ENCODE data around the gene FOXO6.
A peak's percentile ranks its signal among the peaks of the same experiment; 100 is the strongest.

FOXO6 gene
- total RNA-seq = 0 to 0.96 (median 0.04) reads per million in 3 experiments

- peak; percentile 93 for DNase-seq
Observed at GRCh38 chr1:41360786-41361494, at the start of gene FOXO6. Gene FOXO6, plus strand, starts transcription at chr1:41361434.

DNA sequence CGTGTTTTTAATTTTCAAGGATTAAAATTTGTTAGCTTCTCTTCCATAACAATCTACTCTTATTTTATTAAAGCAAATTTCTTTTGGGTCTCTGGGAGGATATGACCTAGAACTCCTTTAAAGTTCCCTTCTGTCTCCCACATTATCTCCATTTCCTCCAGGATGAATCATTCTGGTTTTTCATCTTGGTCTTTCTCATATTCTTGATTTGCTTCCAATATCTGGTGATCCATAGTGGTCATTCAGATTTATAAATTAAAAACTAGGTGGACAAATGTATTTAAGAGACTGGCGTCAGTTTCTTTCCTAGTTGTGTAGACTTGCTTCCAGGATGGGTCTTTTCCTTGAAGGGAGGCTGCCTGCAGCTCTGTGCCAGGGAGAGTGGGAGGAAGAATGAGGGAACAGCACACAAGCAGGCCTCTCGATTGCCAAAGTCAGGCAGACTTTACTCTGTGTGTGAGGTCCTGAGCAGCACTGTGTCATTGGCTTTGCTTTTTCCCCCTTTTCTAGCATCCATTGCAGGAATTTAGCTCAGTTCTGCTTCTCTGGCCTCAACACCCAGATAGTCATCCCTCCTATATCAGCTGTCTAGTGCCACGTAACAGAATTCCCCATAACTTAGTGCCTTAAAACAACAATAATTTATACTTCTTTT is 48.1 kb upstream of the FOXO6 start:
- no peak for DNase-seq

GRCh38 chr1:41313661-41314131 is 47.5 kb upstream of the FOXO6 start:
- DNase-seq = no peak

DNA sequence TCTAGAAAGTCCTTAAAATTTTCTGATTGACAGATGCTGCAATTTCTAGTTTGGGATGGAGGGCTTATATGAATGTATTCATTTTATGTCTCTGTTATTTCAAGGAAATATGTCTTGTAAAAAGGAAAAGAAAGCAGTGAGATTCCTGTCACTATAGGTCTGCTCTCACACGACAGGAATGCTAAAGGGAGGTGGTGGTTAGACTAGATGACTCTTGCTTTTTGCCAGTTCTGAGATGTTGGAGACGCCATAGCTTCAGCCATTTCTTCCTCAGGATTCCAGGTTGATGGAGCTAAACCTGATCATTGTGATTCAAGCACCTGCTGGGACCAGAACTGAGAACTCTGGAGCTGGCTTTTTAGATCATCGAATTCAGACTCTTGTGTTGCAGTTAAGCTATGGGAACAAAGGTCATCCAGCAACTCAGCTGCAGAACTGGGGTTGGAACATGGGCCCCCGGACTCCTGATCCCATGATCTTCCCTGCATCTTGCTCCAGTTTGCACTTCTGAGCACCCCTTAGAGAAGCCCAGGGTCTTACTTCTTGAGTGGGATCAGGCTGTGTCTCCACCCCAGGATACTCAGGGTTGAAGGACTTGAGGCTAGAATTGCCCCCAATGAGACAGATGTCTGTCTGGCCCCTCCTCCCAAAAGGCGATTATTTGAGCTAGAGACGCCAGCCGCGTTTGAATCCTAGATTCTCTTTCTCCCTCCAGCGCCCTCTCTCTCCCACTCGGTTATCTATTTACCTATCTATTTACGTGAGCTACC is 46.7 kb upstream of the FOXO6 start:
- DNase-seq = no peak

DNA sequence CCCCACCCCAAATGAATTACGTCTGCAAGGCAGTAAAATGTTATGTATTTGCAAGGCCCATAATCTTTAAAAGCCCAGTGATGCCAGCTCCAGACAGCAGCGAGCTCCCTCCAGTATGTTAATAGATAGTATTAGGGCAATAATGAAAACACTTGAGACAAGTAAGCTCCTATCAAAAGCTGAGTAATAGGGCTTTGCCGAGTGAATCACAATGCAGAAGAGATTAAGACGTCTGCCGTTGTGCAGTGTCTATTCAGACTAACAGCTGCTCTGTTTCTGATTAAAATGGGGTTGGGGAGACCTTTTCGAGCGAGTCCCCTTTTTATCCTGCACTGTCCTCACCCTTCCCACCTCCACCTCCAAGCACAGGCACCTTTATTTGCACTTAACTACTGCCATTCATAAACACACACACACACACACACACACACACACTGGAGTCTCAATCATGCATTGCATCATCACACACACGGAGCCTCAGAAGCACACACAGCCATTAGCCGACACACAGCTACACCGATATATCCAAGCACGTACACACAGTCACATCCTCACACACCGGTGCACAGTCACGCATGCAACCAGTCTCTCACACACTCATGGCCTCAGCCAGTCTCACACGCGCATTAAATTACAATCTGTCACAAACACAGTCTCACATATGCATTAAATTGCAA is 46.0 kb upstream of the FOXO6 start:
- DNase-seq = no peak

- DNase-seq = no peak
Observed at GRCh38 chr1:41315871-41316270, 45.4 kb upstream of the FOXO6 start.

DNA sequence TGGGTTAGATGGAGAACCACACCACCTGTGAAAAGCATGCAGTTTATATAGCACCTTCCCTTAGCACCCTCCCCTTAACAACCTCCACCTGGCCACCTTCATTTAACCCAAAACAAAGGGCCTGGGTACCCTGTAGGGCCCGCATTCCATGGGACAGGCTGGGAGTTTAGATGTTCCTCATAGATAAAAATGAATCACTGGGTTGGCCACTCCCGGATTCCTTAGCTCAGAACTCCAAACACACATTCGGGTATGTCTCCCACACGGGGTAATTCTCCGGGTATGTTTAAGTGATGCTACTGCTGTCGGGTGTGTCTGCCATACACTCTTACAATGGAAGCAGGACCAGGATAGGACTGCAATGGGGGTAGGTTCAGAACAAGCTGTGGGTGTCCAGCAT is 43.9 kb upstream of the FOXO6 start:
- no peak for DNase-seq

DNA sequence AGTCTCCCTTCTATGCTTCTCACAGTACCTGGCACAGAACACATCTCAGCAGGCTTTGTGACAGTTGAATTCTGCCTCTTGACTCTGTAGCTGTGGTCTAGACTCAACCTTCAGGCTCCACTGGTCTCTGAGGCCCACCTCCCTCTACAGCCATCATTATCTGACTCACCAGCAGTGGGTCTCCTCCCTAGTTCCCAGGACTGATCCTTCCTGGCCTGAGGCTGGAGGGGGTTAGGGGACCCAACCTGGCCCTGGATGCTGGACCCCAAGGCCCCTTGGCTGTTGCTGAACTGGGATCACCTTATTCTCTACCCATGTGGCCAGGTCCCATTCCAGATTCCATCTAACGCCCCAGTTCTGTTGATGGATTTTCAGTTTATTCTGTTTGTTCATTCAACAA is 43.1 kb upstream of the FOXO6 start:
- DNase-seq = no peak

GRCh38 chr1:41319106-41319755 is 42.0 kb upstream of the FOXO6 start:
- no peak for DNase-seq

DNA sequence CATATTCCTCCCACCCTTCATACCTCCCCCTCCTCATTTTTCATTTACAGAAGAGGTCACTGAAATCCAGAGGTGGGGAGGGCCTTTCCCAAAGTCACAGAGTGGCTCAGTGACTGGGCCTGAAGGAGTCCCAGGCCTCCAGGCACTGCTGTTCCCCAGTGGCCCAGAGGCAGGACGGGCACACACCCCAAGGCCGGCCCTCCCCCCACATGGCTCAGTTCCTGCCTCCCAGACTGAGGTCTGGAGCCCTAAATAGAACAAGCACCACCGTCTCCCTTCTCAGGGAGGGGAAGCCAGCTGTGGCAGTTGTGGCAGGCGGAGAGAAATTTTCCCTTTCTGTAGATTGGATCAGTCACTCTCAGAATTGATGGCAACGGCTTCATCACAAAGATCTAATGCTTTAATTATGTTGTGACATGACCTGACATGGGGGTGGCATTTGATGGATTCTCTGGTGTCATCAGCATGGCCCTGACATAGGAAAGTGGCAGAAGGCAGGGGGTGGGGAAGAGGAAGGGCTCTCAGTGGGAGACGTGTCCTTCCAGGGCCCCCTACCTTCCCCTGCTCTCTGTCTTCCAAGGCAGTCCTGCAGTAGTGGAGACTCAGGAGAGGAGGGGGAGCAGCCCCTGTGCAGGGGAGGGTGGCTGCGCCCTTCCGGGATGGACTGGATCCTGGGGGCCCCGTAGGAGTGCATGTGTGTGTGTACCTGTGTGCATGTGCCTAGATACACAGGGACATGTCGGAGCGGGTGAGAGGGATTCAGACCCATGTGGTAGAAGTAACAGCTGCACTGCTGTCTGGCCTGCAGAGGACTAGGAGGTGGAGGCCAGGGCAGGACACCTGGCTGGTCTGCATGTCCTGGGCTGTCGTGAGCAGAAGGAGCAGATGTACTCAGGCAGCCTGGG is 41.2 kb upstream of the FOXO6 start:
- DNase-seq = no peak

GRCh38 chr1:41320895-41321676 is 40.1 kb upstream of the FOXO6 start:
- DNase-seq = no peak

DNA sequence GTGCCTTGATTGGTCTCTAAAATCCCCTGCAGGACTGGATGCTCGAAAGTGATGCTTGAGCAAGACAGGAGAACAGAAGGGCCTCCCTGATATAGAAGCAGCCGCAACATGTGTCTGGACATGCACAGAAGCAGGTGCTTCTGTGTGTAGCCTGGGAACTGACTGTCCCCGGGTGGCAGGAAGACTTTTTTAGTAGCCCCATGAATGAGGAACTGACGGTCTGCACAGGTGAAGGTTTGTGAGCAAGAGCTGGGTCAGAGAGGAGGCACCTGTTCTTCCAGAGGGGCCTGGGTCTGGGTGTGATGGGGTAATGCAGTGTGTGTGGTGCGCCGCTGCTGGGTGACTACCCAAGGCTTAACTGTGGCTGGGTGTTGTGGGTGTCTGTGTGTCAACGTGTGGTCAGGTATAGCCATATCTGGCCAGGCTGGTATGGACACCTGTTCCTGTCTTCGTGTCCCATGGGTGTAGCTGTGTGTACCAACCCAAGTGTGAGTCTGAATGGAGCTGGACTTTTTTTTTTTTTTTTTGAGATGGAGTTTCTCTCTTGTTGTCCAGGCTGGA is 39.1 kb upstream of the FOXO6 start:
- DNase-seq = no peak

- no peak for DNase-seq
Observed at GRCh38 chr1:41322835-41323234, 38.4 kb upstream of the FOXO6 start.

DNA sequence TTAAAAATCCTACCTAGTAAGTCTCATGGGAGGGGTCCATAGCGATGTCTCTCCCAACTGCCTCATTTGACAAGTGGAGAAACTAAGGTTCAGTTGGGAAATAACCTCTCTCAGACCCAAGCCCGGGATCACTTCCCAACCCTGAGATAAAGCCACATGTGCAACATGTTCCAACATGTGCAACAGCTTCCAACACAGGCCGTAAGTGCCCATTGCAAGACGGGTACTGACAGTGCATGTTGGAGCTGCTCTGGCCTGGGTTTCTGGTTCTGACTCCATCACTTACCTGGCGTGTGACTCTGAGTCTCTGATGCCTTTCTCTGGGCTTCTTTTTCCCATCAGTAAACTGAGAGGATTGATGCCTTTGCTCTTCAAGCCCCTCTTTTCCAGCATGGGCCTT is 38.0 kb upstream of the FOXO6 start:
- DNase-seq = no peak

- DNase-seq = no peak
Observed at GRCh38 chr1:41325801-41326200, 35.4 kb upstream of the FOXO6 start.

DNA sequence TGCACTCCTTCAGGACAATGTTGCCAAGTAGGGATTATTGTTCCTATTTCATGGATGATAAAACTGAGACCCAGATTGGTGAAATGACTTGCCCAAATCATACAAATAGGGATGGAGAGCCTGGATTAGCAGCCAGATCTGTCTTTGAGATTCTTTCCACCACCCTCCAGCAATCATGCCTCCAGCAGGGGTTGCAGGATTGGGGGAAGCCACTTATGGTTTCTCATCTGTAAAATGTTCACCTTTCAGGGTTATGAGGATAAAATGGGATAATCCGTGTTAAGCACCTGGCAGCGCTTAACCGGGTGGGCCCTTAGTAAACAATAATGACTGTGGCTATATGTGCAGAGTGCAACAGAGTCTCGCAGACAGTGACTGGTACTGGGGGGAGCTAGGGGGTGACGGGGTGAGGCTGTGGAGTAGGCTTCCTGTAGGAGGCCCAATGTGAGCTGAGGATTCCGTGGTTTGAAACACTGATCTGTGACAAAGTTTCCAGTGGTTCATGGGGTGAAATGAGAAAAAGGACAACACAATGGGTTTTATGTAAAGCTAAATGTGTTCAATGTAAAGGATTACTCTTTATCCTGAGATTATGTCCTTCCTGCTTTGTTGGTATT is 33.7 kb upstream of the FOXO6 start:
- no peak for DNase-seq

DNA sequence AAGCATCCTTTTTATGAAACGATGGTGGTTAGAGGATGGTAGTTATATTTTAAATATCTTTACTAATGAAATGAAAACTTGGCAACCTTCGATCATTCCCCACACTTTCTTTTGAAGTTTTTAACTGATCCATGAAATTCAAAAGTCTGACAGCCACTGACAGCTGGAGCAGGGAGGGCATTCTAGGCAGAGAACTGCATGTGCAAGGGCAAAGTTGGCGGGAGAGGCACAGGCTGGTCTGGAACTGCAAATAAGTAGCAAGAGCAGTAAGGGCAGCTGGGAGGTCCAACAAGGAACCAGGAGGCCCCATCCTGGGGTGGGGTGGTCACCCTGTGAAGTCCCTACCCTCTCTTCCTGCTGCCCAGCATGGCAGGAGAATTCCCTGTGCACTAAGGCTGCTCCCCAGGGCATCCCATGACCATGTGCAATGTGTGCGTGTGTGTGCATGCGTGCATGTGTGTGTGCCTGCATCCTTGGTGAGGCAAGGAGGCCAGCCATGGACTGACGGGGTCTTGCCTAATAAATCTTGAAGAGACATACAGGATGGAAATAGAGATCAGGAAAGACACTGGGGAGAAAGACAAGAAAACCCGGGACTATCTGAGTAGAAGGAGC is 33.1 kb upstream of the FOXO6 start:
- DNase-seq = no peak

- no peak for DNase-seq
Observed at GRCh38 chr1:41328780-41329640, 32.2 kb upstream of the FOXO6 start.

Data from central memory CD4-positive, alpha-beta T cell (primary cell).